Caco-2 (cell line): ENCODE results near the gene PAX5. TPM values are rescaled to one million over a fixed set of nuclear protein-coding genes. Genes with fewer than 3 reads are reported as not detected.

Source experiments
- BruUV-seq: library from RNA; stranded (reverse); fragments of 400-500 nt; replicated peaks from 2 replicates; lab custom pipeline; 2021; lab: Mats Ljungman, UMichigan
- CTCF ChIA-PET: fragments of 300-600 bp; sonication (Branson Sonifier 250); formaldehyde crosslinking; loops from one replicate; lab custom pipeline; 2022; ENCODE audit warnings: antibody characterized with exemption; lab: Charles Lee
- POLR2A ChIA-PET: fragments of 300-600 bp; sonication (Branson Sonifier 250); formaldehyde crosslinking; loops from one replicate; lab custom pipeline; 2022; ENCODE audit warnings: antibody characterized with exemption; lab: Charles Lee
- DNase-seq, 2 experiments: peaks; one replicate each; pipeline versions ENCODE4 v3.0.0 to v3.0.0-alpha.2; 2020 to 2022
- H3K27me3 ChIP-seq: replicated peaks from 2 replicates; pipeline ENCODE4 v1.6.0; 2011; ENCODE audit warnings: low read length; ENCODE audit not compliant: control insufficient read depth, insufficient read depth
- H3K36me3 ChIP-seq: 2 replicates; pipeline ENCODE4 v1.5.1; 2011; ENCODE audit warnings: low read length; ENCODE audit not compliant: control insufficient read depth, insufficient read depth
- H3K4me1 ChIP-seq: fragments of 250-450 bp; sonication (Bioruptor Pico); 2 replicates; pipeline ENCODE4 v1.5.1; 2020; ENCODE audit warnings: mild to moderate bottlenecking
- H3K4me3 ChIP-seq: 2 replicates; pipeline ENCODE4 v1.5.1; 2011; ENCODE audit warnings: low read depth, mild to moderate bottlenecking, control low read depth, low read length
- H3K9me3 ChIP-seq: fragments of 250-450 bp; sonication (Bioruptor Pico); 2 replicates; pipeline ENCODE4 v1.5.1; 2020; ENCODE audit warnings: mild to moderate bottlenecking, moderate library complexity
- H3K27ac Mint-ChIP-seq: one replicate; pipeline ENCODE4 v1.8.0; 2022; ENCODE audit warnings: mixed read lengths; ENCODE audit not compliant: unreplicated experiment
- H3K27me3 Mint-ChIP-seq: one replicate; pipeline ENCODE4 v1.8.0; 2022; ENCODE audit warnings: mixed read lengths; ENCODE audit not compliant: insufficient read depth, unreplicated experiment
- H3K36me3 Mint-ChIP-seq: one replicate; pipeline ENCODE4 v1.8.0; 2022; ENCODE audit warnings: mild to moderate bottlenecking, mixed read lengths; ENCODE audit not compliant: insufficient read depth, unreplicated experiment
- H3K4me1 Mint-ChIP-seq: one replicate; pipeline ENCODE4 v1.8.0; 2022; ENCODE audit warnings: low read depth, mixed read lengths; ENCODE audit not compliant: unreplicated experiment
- H3K4me3 Mint-ChIP-seq: one replicate; pipeline ENCODE4 v1.8.0; 2022; ENCODE audit warnings: mild to moderate bottlenecking, moderate library complexity, mixed read lengths; ENCODE audit not compliant: unreplicated experiment
- H3K9me3 Mint-ChIP-seq: one replicate; pipeline ENCODE4 v1.8.0; 2022; ENCODE audit warnings: mixed read lengths; ENCODE audit not compliant: unreplicated experiment
- intact Hi-C: fragments of 100-400 bp; cut with micrococcal nuclease; formaldehyde crosslinking; loops from one replicate; pipeline ENCODE4 v1.10.0; 2022; ENCODE audit not compliant: unreplicated experiment
- total RNA-seq: library from RNA; stranded (reverse); gene quantifications from 2 replicates; pipeline ENCODE4 v1.2.3, GENCODE V29; 2022
- TF ChIP-seq, protein P1 (sequence below), 2 experiments: fragments of 200-600 bp in 1 of 2; IDR thresholded peaks; 1 replicate in 1 of 2; 2 replicates in 1 of 2; pipeline versions ENCODE4 v1.5.1 to v1.8.0; 2011 to 2022; ENCODE audit warnings: antibody characterized with exemption in 1 of 2, control low read depth in 1 of 2, inconsistent platforms in 1 of 2, low read depth in 1 of 2, low read length in 1 of 2, mild to moderate bottlenecking in 1 of 2, moderate library complexity in 1 of 2; ENCODE audit not compliant: insufficient read depth in 1 of 2, severe bottlenecking in 1 of 2, unreplicated experiment in 1 of 2

Gene PAX5
- total RNA-seq, 1 experiment from 2014 or later, result not detected

DNA sequence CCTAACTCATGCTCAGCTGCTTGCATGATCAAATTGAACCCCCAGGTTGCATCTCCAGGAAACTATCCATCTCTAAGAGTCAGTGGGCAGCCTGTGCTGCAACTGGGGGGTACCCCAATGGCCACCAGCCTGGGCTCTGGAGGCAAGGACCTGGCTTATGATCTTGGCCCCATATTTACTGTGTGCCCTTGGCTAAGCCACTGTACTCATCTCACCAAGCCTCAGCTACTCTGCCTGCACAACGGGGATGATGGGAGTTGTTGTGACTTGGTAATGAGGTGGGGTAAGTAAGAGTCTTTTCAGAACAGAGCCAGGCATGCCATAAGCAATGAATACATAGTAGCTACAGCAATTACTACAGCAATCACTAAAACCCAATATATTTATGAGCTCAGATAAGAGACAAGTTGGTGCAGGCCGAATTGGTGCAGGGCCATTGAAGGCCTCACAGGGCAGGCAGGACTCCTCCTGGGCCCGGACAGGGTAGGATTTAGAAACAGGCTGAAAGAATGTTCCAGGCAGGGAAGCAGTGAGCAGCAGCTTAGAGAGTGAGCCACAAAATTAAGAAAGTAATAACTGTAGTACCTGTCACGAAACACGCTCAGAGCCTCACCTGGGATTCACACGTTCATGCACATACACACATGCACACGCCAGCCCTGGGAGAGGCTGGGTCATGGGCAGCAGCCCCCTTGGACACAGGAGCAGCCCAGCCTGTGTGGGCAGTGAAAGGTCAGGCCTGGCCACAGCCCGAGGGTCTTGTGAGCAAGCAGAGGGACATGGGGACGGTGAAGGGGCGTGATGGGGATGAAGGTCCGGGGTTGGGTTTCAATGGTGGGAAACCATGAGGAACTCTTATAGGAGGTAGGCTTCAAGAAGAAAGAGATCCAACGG, 74.1 kb downstream of the PAX5 start:
- H3K36me3 ChIP-seq, result no peaks in the 10 kb centered on the region
- no peaks in the 10 kb centered on the region for H3K4me1 ChIP-seq
- TF ChIP-seq, protein P1, sequence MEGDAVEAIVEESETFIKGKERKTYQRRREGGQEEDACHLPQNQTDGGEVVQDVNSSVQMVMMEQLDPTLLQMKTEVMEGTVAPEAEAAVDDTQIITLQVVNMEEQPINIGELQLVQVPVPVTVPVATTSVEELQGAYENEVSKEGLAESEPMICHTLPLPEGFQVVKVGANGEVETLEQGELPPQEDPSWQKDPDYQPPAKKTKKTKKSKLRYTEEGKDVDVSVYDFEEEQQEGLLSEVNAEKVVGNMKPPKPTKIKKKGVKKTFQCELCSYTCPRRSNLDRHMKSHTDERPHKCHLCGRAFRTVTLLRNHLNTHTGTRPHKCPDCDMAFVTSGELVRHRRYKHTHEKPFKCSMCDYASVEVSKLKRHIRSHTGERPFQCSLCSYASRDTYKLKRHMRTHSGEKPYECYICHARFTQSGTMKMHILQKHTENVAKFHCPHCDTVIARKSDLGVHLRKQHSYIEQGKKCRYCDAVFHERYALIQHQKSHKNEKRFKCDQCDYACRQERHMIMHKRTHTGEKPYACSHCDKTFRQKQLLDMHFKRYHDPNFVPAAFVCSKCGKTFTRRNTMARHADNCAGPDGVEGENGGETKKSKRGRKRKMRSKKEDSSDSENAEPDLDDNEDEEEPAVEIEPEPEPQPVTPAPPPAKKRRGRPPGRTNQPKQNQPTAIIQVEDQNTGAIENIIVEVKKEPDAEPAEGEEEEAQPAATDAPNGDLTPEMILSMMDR (IDR thresholded peaks at IDR 0.05; ENCODE audit: insufficient read depth in 1 of 2, low read depth in 1 of 2, low read length in 1 of 2, severe bottlenecking in 1 of 2, unreplicated experiment in 1 of 2), result no peak
- no peaks in the 10 kb centered on the region for H3K9me3 ChIP-seq
- DNase-seq, result no peak
- H3K27me3 Mint-ChIP-seq, result peaks cover 8% of the 10 kb centered on the region
- no peaks in the 10 kb centered on the region for H3K9me3 Mint-ChIP-seq
- H3K27me3 ChIP-seq, result no peaks in the 10 kb centered on the region; the same call in 1 of the 2 replicates
- H3K4me3 ChIP-seq, result no peak overlapping the region
- BruUV-seq, result no TSS peak
- intact Hi-C loops, result no loop called here
- ChIA-PET CTCF (no interaction called here), POLR2A (no interaction called here)
- H3K4me3 Mint-ChIP-seq, result no peak overlapping the region
- H3K27ac Mint-ChIP-seq, result no peak overlapping the region
- H3K4me1 Mint-ChIP-seq, result no peaks in the 10 kb centered on the region
- no peaks in the 10 kb centered on the region for H3K36me3 Mint-ChIP-seq

DNA sequence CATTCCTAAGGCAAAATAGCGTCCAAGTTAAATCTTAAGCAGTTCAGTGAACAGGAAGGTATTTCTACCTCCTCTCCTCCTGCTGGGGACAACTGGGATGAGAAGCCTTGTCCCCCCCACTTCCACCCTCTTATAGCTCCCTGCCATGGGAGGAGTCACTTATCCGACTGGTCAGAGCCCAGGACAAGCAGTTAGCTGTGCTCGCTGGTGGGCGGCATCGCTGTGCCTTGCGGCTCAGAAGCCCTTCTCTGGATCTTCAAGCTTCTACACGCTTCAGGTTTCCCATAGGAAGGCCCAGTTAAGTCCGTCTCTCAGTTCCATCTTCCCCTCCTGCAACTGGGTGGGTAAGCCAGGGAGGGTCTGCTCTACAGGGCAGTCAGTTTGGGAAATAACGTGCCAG, 77.2 kb downstream of the PAX5 start:
- Histone ChIP-seq H3K27me3 (no peaks in the 10 kb centered on the region; the same call in 1 of the 2 replicates), H3K4me1 (no peaks in the 10 kb centered on the region), H3K4me3 (no peak overlapping the region), H3K36me3 (no peaks in the 10 kb centered on the region), H3K9me3 (peaks cover 3% of the 10 kb centered on the region; the same call in 1 of the 2 replicates)
- H3K36me3 Mint-ChIP-seq, result no peaks in the 10 kb centered on the region
- POLR2A ChIA-PET, result no interaction called here
- intact Hi-C loops, result no loop called here
- TF ChIP-seq, protein P1 (IDR thresholded peaks at IDR 0.05; ENCODE audit: insufficient read depth in 1 of 2, low read depth in 1 of 2, low read length in 1 of 2, severe bottlenecking in 1 of 2, unreplicated experiment in 1 of 2), result no peak
- BruUV-seq, result no TSS peak
- CTCF ChIA-PET, result no interaction called here
- peaks cover 28% of the 10 kb centered on the region for H3K27me3 Mint-ChIP-seq
- no peaks in the 10 kb centered on the region for H3K4me1 Mint-ChIP-seq
- no peak for DNase-seq
- no peak overlapping the region for H3K27ac Mint-ChIP-seq
- H3K4me3 Mint-ChIP-seq, result no peak overlapping the region
- no peaks in the 10 kb centered on the region for H3K9me3 Mint-ChIP-seq

DNA sequence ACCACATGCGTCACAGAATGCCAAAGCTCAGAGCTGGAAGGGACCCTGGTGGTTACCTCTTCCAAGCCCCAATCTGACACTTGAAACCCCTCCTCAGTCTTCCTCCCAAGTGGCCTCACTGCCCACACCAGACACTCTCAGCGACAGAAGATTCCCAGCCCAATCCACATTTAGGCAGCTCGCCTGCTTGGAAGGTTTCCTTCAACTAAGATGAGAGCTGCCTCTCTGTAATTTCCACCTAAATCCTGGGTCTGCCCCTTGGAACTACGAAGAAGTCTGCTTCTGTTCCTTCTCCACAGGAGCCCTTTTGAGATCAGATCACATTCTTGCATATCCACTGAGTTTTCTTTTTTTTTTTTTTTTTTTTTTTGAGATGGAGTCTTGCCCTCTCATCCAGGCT, 83.7 kb downstream of the PAX5 start:
- ChIA-PET CTCF (no interaction called here), POLR2A (no interaction called here)
- no peak overlapping the region for H3K27ac Mint-ChIP-seq
- Histone ChIP-seq H3K36me3 (no peaks in the 10 kb centered on the region), H3K27me3 (no peaks in the 10 kb centered on the region), H3K4me1 (no peaks in the 10 kb centered on the region), H3K4me3 (no peak overlapping the region), H3K9me3 (peaks cover 3% of the 10 kb centered on the region; the same call in 1 of the 2 replicates)
- no peak for DNase-seq
- H3K27me3 Mint-ChIP-seq, result peaks cover 32% of the 10 kb centered on the region
- BruUV-seq, result no TSS peak
- no peaks in the 10 kb centered on the region for H3K4me1 Mint-ChIP-seq
- H3K36me3 Mint-ChIP-seq, result no peaks in the 10 kb centered on the region
- TF ChIP-seq, protein P1 (IDR thresholded peaks at IDR 0.05; ENCODE audit: insufficient read depth in 1 of 2, low read depth in 1 of 2, low read length in 1 of 2, severe bottlenecking in 1 of 2, unreplicated experiment in 1 of 2), result no peak
- intact Hi-C loops, result no loop called here
- H3K9me3 Mint-ChIP-seq, result no peaks in the 10 kb centered on the region
- no peak overlapping the region for H3K4me3 Mint-ChIP-seq
